K562 (cell line): ENCODE measurements around the gene SGK1. TPM values are rescaled to one million over a fixed set of nuclear protein-coding genes. Genes with fewer than 3 reads are reported as not detected.

Source experiments
- ATAC-seq: fragments of 200-7000 bp; cut with Tn5 transposase; 3 replicates; pipeline ENCODE4 v1.9.1; 2020; ENCODE audit warnings: moderate library complexity
- BruUV-seq: library from RNA; stranded (reverse); fragments of 400-500 nt; replicated peaks from 2 replicates; lab custom pipeline; 2021; lab: Mats Ljungman, UMichigan
- CTCF ChIA-PET: fragments of 300-600 bp; formaldehyde crosslinking; extraction: SDS; loops from one replicate; lab custom pipeline; 2021; ENCODE audit warnings: low intra/inter-chr PET ratio; lab: Yijun Ruan, JAX
- POLR2A ChIA-PET: fragments of 300-600, 350-650 bp; sonication (Branson Sonifier 250); formaldehyde crosslinking; extraction: SDS; loops from one replicate; lab custom pipeline; 2021; ENCODE audit warnings: antibody characterized with exemption, inconsistent platforms; lab: Yijun Ruan, JAX
- DNase-seq, 4 experiments: peaks; one replicate each; pipeline versions ENCODE4 v3.0.0 to v3.0.0-alpha.2; 2011 to 2018; ENCODE audit warnings: low spot score in 3 of 4, mixed read lengths in 3 of 4; ENCODE audit errors: extremely low read depth in 1 of 4
- FAIRE-seq: peaks from 2 replicates; lab custom pipeline; 2011; peaks lifted over from hg19 to GRCh38; lab: Jason Lieb, UNC
- H2AFZ ChIP-seq: 2 replicates; pipeline ENCODE4 v1.6.0; 2011; ENCODE audit warnings: low read depth, low read length, control low read depth, inconsistent platforms
- H3K27ac ChIP-seq: fragments of 200-600 bp; 3 replicates; pipeline ENCODE4 v1.8.0; 2011; ENCODE audit warnings: low read depth, mild to moderate bottlenecking, control low read depth, inconsistent platforms, low read length, moderate library complexity, mixed read lengths; ENCODE audit errors: extremely low read depth
- H3K27me3 ChIP-seq, 2 experiments: fragments of 300-600 bp in 1 of 2; 2 replicates in 1 of 2; 3 replicates in 1 of 2; pipeline versions ENCODE4 v1.6.0 to v1.8.0; 2011; ENCODE audit warnings: inconsistent platforms in 2 of 2, low read length in 2 of 2, mild to moderate bottlenecking in 1 of 2, mixed read lengths in 1 of 2, moderate library complexity in 1 of 2; ENCODE audit not compliant: control insufficient read depth in 2 of 2, insufficient read depth in 2 of 2
- H3K36me3 ChIP-seq: fragments of 300-600 bp; 3 replicates; pipeline ENCODE4 v1.8.0; 2011; ENCODE audit warnings: mild to moderate bottlenecking, low read length, inconsistent platforms; ENCODE audit not compliant: control insufficient read depth, insufficient read depth
- H3K4me1 ChIP-seq, 2 experiments: fragments of 200-600 bp in 1 of 2; replicated peaks in 1 of 2; 2 replicates in 1 of 2; 3 replicates in 1 of 2; pipeline versions ENCODE4 v1.5.1 to v1.8.0; 2011; ENCODE audit warnings: inconsistent platforms in 2 of 2, low read length in 2 of 2, mild to moderate bottlenecking in 1 of 2, mixed read lengths in 1 of 2, moderate library complexity in 1 of 2; ENCODE audit not compliant: control insufficient read depth in 2 of 2, insufficient read depth in 2 of 2
- H3K4me2 ChIP-seq: 2 replicates; pipeline ENCODE4 v1.6.1; 2011; ENCODE audit warnings: low read length, control low read depth, inconsistent platforms, mixed read lengths; ENCODE audit not compliant: insufficient read depth
- H3K4me3 ChIP-seq: fragments of 200-600 bp; sonication (generic), shearing (Covaris generic); 2 replicates; pipeline ENCODE4 v1.5.1; 2016; ENCODE audit warnings: control low read depth, inconsistent platforms
- H3K79me2 ChIP-seq: fragments of 200-600 bp; 3 replicates; pipeline ENCODE4 v1.8.0; 2011; ENCODE audit warnings: low read length, inconsistent platforms; ENCODE audit not compliant: control insufficient read depth, insufficient read depth
- H3K9ac ChIP-seq, 2 experiments: 2 replicates each; pipeline versions ENCODE4 v1.6.0 to v1.6.1; 2011; ENCODE audit warnings: low read depth in 2 of 2, low read length in 2 of 2, control low read depth in 1 of 2, inconsistent platforms in 1 of 2, mild to moderate bottlenecking in 1 of 2, mixed read lengths in 1 of 2; ENCODE audit not compliant: insufficient read depth in 1 of 2
- H3K9me1 ChIP-seq: one replicate; pipeline ENCODE4 v1.6.0; 2011; ENCODE audit warnings: inconsistent platforms, mild to moderate bottlenecking, low read length, moderate library complexity; ENCODE audit not compliant: control insufficient read depth, insufficient read depth
- H3K9me3 ChIP-seq: replicated peaks from 2 replicates; pipeline ENCODE4 v1.5.1; 2011; ENCODE audit warnings: low read depth, low read length, inconsistent platforms; ENCODE audit not compliant: control insufficient read depth, insufficient read depth
- H4K20me1 ChIP-seq: replicated peaks from 2 replicates; pipeline ENCODE4 v1.6.1; 2011; ENCODE audit warnings: low read length, inconsistent platforms, mixed read lengths; ENCODE audit not compliant: control insufficient read depth, insufficient read depth
- CBX5 ChIP-seq: IDR thresholded peaks from 2 replicates; pipeline ENCODE4 v1.6.1; 2014; ENCODE audit warnings: low read depth, borderline replicate concordance
- CEBPB ChIP-seq: fragments of 450-650 bp; IDR thresholded peaks from 2 replicates; pipeline ENCODE4 v1.6.1; 2016; ENCODE audit warnings: missing genetic modification characterization, missing compliant biosample characterization
- CEBPG ChIP-seq, 3 experiments: fragments of 200-800 bp in 1 of 3; sonication (Bioruptor generic) in 1 of 3; sonication (generic) in 1 of 3; formaldehyde crosslinking in 1 of 3; IDR thresholded peaks in 2 of 3; conservative IDR thresholded peaks in 1 of 3; 2 replicates each; pipeline versions ENCODE4 v1.6.1 to v1.8.0; 2016 to 2022; ENCODE audit warnings: missing compliant biosample characterization in 2 of 3, missing genetic modification characterization in 2 of 3, mild to moderate bottlenecking in 1 of 3, missing genetic modification reagents in 1 of 3
- CREM ChIP-seq: IDR thresholded peaks from 2 replicates; pipeline ENCODE4 v1.6.1; 2014; ENCODE audit warnings: antibody characterized with exemption, low read depth
- CXXC5 ChIP-seq: fragments of 250-450 bp; sonication (Bioruptor Pico); IDR thresholded peaks from 2 replicates; pipeline ENCODE4 v1.8.0; 2022; ENCODE audit warnings: inconsistent platforms, mild to moderate bottlenecking, moderate library complexity
- GABPB2 ChIP-seq: fragments of 250-450 bp; sonication (Bioruptor Pico); conservative IDR thresholded peaks from 2 replicates; pipeline ENCODE4 v1.5.1; 2021; ENCODE audit warnings: mild to moderate bottlenecking
- KLF16 ChIP-seq: IDR thresholded peaks from 2 replicates; pipeline ENCODE4 v1.6.1; 2016; ENCODE audit warnings: antibody characterized with exemption
- MAZ ChIP-seq, 2 experiments: fragments of 450-650 bp in 1 of 2; sonication (generic) in 1 of 2; formaldehyde crosslinking; IDR thresholded peaks in 1 of 2; conservative IDR thresholded peaks in 1 of 2; 2 replicates each; pipeline versions ENCODE4 v1.4.0 to v1.5.0; 2020; ENCODE audit warnings: mild to moderate bottlenecking in 1 of 2, missing genetic modification reagents in 1 of 2
- NCOA2 ChIP-seq, 2 experiments: fragments of 450-650 bp; IDR thresholded peaks; 2 replicates each; pipeline ENCODE4 v1.6.1; 2018; ENCODE audit warnings: mild to moderate bottlenecking in 2 of 2, moderate library complexity in 1 of 2; ENCODE audit not compliant: partially characterized antibody in 2 of 2
- SMC3 ChIP-seq: conservative IDR thresholded peaks from 2 replicates; pipeline ENCODE4 v1.6.1; 2011; ENCODE audit warnings: low read depth, low read length, improper control_type of control experiment; ENCODE audit not compliant: insufficient read depth
- TEAD4 ChIP-seq, 2 experiments: sonication (generic) in 1 of 2; formaldehyde crosslinking in 1 of 2; IDR thresholded peaks; 2 replicates each; pipeline versions ENCODE4 v1.6.1 to v1.8.0; 2012 to 2022; ENCODE audit warnings: borderline replicate concordance in 1 of 2, inconsistent platforms in 1 of 2, low read length in 1 of 2, mild to moderate bottlenecking in 1 of 2, missing genetic modification reagents in 1 of 2
- ZNF274 ChIP-seq: IDR thresholded peaks from 2 replicates; pipeline ENCODE4 v1.6.1; 2011; ENCODE audit warnings: low read depth, mild to moderate bottlenecking, low read length, moderate library complexity, borderline replicate concordance
- WGBS: fragments of 100-300 bp; shearing (Covaris generic); methylation state at CpG from one replicate; pipeline ENCODE4 v1.1.6; 2016; ENCODE audit warnings: low coverage, mixed read lengths; ENCODE audit not compliant: insufficient coverage; ENCODE audit errors: missing lambda C conversion rate; 5-methylcytosine and 5-hydroxymethylcytosine counted together
- in situ Hi-C: fragments of 300-500 bp; cut with MboI; formaldehyde crosslinking; loops from 4 replicates; pipeline ENCODE4 v1.15.0; 2018; ENCODE audit warnings: inconsistent platforms, mixed read lengths
- intact Hi-C: fragments of 100-400 bp; cut with micrococcal nuclease; formaldehyde crosslinking; loops from 2 replicates; pipeline ENCODE4 v1.14.2; 2022
- polyA plus RNA-seq, 8 experiments: library from polyadenylated mRNA; depleted of rRNA in 4 of 8; stranded (reverse) in 5 of 8; unstranded in 3 of 8; fragments of >200 nt; fragmentation: Nextera tagmentation in 2 of 8; fragmentation: Illumina TruSeq in 1 of 8; extraction: Ambion mirVana in 2 of 8; extraction: Trizol in 1 of 8; gene quantifications; 2 replicates each; pipeline versions ENCODE4 v1.2.1 to v1.2.3, GENCODE V29; 2011 to 2014; ENCODE audit warnings: inconsistent platforms in 1 of 8, missing spikeins in 1 of 8
- total RNA-seq, 7 experiments: library from RNA; depleted of rRNA in 6 of 7; stranded (reverse); fragments of >200 nt in 6 of 7; fragmentation: Illumina TruSeq in 2 of 7; extraction: Trizol in 2 of 7; gene quantifications; 2 replicates each; pipeline versions ENCODE4 v1.2.1 to v1.2.3, GENCODE V29; 2011 to 2021; ENCODE audit warnings: low replicate concordance in 1 of 7
- TF ChIP-seq, protein P1 (sequence below): fragments of 250-450 bp; sonication (Bioruptor Pico); IDR thresholded peaks from 2 replicates; pipeline ENCODE4 v1.6.1; 2021; ENCODE audit warnings: mild to moderate bottlenecking

The SGK1 gene
- total and polyA plus RNA-seq, 9 of the 15 experiments (the other 6 are each of a cell fraction or from before 2014, with no cell fraction given): 3.5 to 7.2 (median 3.9) TPM

DNA sequence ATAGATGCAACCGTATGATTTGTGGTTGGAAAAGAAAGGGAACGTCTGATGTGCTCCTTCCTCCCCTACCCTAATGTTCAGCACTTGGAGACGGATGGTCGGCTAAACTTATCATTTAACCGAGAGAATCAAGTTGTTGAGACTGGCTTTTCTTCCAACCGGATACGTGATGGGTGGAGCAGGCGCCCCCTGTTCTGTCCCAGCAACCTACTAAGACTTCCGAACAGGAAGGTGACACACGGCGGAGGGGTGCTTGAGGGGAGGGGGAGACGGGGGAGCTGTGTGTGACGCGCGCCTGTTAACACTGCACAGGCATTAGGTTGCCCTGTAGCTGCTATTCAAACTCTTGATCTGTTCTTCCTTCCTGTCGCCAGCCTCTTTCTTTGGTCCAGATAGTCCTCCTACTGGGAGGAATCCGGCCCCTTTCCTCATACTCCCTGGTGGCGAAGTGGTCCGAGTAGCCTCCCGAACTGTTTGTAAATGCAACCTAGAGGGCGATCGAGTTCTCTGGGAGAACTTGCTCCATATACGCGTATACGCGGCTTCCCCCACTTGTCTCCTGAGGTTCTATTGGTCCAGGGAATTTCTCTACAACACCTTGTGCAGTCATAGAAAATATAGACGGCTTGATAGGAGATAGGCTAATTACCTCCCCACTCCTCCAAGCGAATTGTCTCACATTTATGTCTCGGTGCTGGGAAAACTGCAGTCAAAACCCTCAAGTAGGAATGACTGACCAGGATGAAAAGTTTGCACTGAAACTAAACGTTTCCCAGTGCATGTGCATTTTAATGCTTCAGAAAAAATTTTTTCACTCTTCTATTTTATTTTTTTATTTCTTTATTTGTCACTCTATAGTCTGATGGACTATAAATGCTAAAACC lies 139.5 kb downstream of the SGK1 start (continued):
- no peak for TF ChIP-seq ZNF274
- TF ChIP-seq TEAD4 (IDR thresholded peaks at IDR 0.05; ENCODE audit: low read length): peak; percentile 44; the same call in 1 of the 2 replicates
- TF ChIP-seq TEAD4 (CRISPR knock-in tag; IDR thresholded peaks at IDR 0.05; ENCODE audit: borderline replicate concordance): no peak
- peak in 1 of 2 experiments; percentile 60; a peak in 1 of 4 replicates for TF ChIP-seq MAZ (CRISPR knock-in tag; conservative IDR thresholded peaks at IDR 0.05 in 1 of 2, IDR thresholded peaks at IDR 0.05 in 1 of 2)
- TF ChIP-seq CXXC5: peak; percentile 56
- peak; percentile 68 for TF ChIP-seq CREM
- TF ChIP-seq SMC3: peak; percentile 54
- TF ChIP-seq CBX5: 0 out of 2 replicates have a peak, but pooled peaks have one; percentile 22
- TF ChIP-seq KLF16: peak; percentile 39; the same call in 1 of the 2 replicates

DNA sequence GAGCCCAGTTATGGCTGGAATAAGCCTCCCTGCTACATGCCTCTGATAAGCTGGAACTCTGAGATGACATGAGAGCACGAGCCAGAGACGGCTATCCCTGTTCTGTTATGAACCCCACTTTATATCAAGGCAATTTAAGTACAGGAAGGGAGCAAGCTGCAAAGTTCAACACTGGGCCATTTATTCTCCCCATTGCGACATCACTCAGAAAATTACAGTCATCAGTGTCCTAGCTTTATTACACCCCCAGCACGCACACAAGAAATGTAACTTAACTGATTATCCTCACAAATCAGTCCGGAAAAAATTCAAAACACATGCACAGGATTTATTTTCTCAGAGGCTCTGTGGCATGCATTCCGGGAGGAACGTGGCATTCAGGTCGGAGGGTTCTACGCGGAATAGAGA lies 140.2 kb downstream of the SGK1 start:
- H3K27me3 ChIP-seq: no peaks in the 10 kb centered on the region
- peaks cover 5% of the 10 kb centered on the region for H3K79me2 ChIP-seq
- H3K9me3 ChIP-seq: no peaks in the 10 kb centered on the region
- POLR2A ChIA-PET: interaction anchor here (0.5 to 1.1 kb wide), 4 partner anchors 17 to 1274 kb away, joined by 3 to 5 read pairs (median 3); no protein-coding TSS in a partner anchor
- intact Hi-C loops: loop anchor here (1.0 to 10.0 kb wide), 7 partner anchors 18 to 1257 kb away; no protein-coding TSS in a partner anchor
- H3K4me1 ChIP-seq: peaks cover 12 to 16% of the 10 kb centered on the region in 2 experiments; a peak in 4 of 5 replicates
- in situ Hi-C loops: no loop called here
- H3K4me3 ChIP-seq: no peak overlapping the region
- TF ChIP-seq NCOA2 (IDR thresholded peaks at IDR 0.05; ENCODE audit: partially characterized antibody in 2 of 2) (no peak), CEBPG (CRISPR knock-in tag; IDR thresholded peaks at IDR 0.05) (no peak), CEBPG (tag; conservative IDR thresholded peaks at IDR 0.05 in 1 of 2, IDR thresholded peaks at IDR 0.05 in 1 of 2) (peak; percentile 19 to 74; a peak in 2 of 4 replicates), CEBPB (peak; percentile 79), GABPB2 (CRISPR knock-in tag) (no peak)
- TF ChIP-seq, protein P1, sequence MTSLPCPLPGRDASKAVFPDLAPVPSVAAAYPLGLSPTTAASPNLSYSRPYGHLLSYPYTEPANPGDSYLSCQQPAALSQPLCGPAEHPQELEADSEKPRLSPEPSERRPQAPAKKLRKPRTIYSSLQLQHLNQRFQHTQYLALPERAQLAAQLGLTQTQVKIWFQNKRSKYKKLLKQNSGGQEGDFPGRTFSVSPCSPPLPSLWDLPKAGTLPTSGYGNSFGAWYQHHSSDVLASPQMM (CRISPR knock-in tag): no peak
- WGBS: 81% methylated on average over 10 of the region's 10 CpGs
- no peak overlapping the region for H3K4me2 ChIP-seq
- FAIRE-seq (no peak), ATAC-seq (no peak), DNase-seq (no peak)
- no peak overlapping the region for H3K9ac ChIP-seq
- H2AFZ ChIP-seq: 0 out of 2 replicates have a peak overlapping the region, but pooled peaks have one; percentile 84
- peaks cover 6% of the 10 kb centered on the region; the same call in 2 of the 3 replicates for H3K36me3 ChIP-seq
- BruUV-seq: no TSS peak
- no peaks in the 10 kb centered on the region for H4K20me1 ChIP-seq
- CTCF ChIA-PET: no interaction called here
- H3K27ac ChIP-seq: no peak overlapping the region
- H3K9me1 ChIP-seq: no peaks in the 10 kb centered on the region
